ENCODE data around the gene FRMD4B. TPM values are rescaled to one million over a fixed set of nuclear protein-coding genes. Genes with fewer than 3 reads are reported as not detected.

FRMD4B gene
- total RNA-seq, 4 donors from 2014 or later = 39.5 to 71.0 (median 56.0) TPM

GRCh38 chr3:69121513-69121912 is 264.4 kb downstream of the FRMD4B start:
- no peak for DNase-seq (ENCODE audit: low spot score)
- TF ChIP-seq CTCF (IDR thresholded peaks at IDR 0.05) = no peak
- no peak for ATAC-seq (ENCODE audit: low FRiP score)

GRCh38 chr3:69120879-69121464 is 264.9 kb downstream of the FRMD4B start:
- DNase-seq (ENCODE audit: low spot score) (peak; percentile 71), ATAC-seq (ENCODE audit: low FRiP score) (no peak)
- peak in 1 of 3 donors; percentile 23 for TF ChIP-seq CTCF (IDR thresholded peaks at IDR 0.05)

Measured in omental fat pad (tissue), 4 donors.